Activated CD4-positive, alpha-beta T cell treated with anti-CD3 and anti-CD28 coated beads, Interleukin-2, amount 50 U/mL, for 24 hours (primary cell): ENCODE measurements around the gene SPRR5.

ENCODE experiments used
- DNase-seq, 2 donors: peaks; one replicate each; pipeline ENCODE4 v3.0.0-alpha.2; 2020; ENCODE audit warnings: low read depth in 1 of 2, low spot score in 1 of 2

The SPRR5 gene

GRCh38 chr1:152981146-152981871 is 34.3 kb downstream of the SPRR5 start:
- no peak for DNase-seq

GRCh38 chr1:152982076-152982475 is 35.1 kb downstream of the SPRR5 start:
- DNase-seq = no peak

GRCh38 chr1:152983234-152983633 is 36.2 kb downstream of the SPRR5 start:
- no peak for DNase-seq

GRCh38 chr1:152983743-152984142 is 36.7 kb downstream of the SPRR5 start, which contains the start of gene SPRR1A:
Gene SPRR1A, plus strand, starts transcription at chr1:152984081. Its CDS starts 1,150 bp downstream, at chr1:152985231.
- no peak for DNase-seq

GRCh38 chr1:152986578-152986977 is 39.6 kb downstream of the SPRR5 start:
- DNase-seq = no peak

GRCh38 chr1:152993186-152993585 is 46.2 kb downstream of the SPRR5 start:
- no peak for DNase-seq

- no peak for DNase-seq
Observed at GRCh38 chr1:152995842-152996241, 48.8 kb downstream of the SPRR5 start.

GRCh38 chr1:152996633-152997400 is 49.8 kb downstream of the SPRR5 start:
- no peak for DNase-seq

GRCh38 chr1:152997901-152998300 is 50.9 kb downstream of the SPRR5 start:
- no peak for DNase-seq

- no peak for DNase-seq
Observed at GRCh38 chr1:152998476-152998875, 51.5 kb downstream of the SPRR5 start.
